K562 (cell line): Measurements from ENCODE around the gene MAGI2. TPM values are rescaled to one million over a fixed set of nuclear protein-coding genes. Genes with fewer than 3 reads are reported as not detected.

ENCODE experiments used
- AFF4 ChIP-seq: sonication (generic); formaldehyde crosslinking; IDR thresholded peaks from 2 replicates; pipeline ENCODE4 v1.8.0; 2023; ENCODE audit warnings: mild to moderate bottlenecking, missing genetic modification reagents
- ARID1B ChIP-seq: fragments of 450-650 bp; IDR thresholded peaks from 2 replicates; pipeline ENCODE4 v1.6.1; 2016; ENCODE audit warnings: antibody characterized with exemption, mild to moderate bottlenecking, inconsistent platforms
- ATF7 ChIP-seq: fragments of 450-650 bp; IDR thresholded peaks from 2 replicates; pipeline ENCODE4 v1.7.1; 2014; ENCODE audit warnings: mild to moderate bottlenecking, moderate library complexity
- DMBX1 ChIP-seq: fragments of 250-450 bp; sonication (Bioruptor Pico); IDR thresholded peaks from 2 replicates; pipeline ENCODE4 v1.8.0; 2022; ENCODE audit warnings: inconsistent platforms, mild to moderate bottlenecking, moderate library complexity, borderline replicate concordance
- GABPB1 ChIP-seq: sonication (generic); formaldehyde crosslinking; IDR thresholded peaks from 2 replicates; pipeline ENCODE4 v1.8.0; 2022; ENCODE audit warnings: mild to moderate bottlenecking, missing genetic modification reagents
- HSF4 ChIP-seq: fragments of 250-450 bp; sonication (Bioruptor Pico); IDR thresholded peaks from 2 replicates; pipeline ENCODE4 v2.1.2; 2022; ENCODE audit warnings: mild to moderate bottlenecking, moderate library complexity, borderline replicate concordance
- JUN ChIP-seq, 2 experiments: sonication (generic) in 1 of 2; formaldehyde crosslinking in 1 of 2; IDR thresholded peaks; 2 replicates each; pipeline versions ENCODE4 v1.6.1 to v1.8.0; 2012 to 2022; ENCODE audit warnings: borderline replicate concordance in 2 of 2, mild to moderate bottlenecking in 2 of 2, improper control_type of control experiment in 1 of 2, low read depth in 1 of 2, low read length in 1 of 2, missing genetic modification reagents in 1 of 2
- MAZ ChIP-seq, 2 experiments: fragments of 450-650 bp in 1 of 2; sonication (generic) in 1 of 2; formaldehyde crosslinking; IDR thresholded peaks in 1 of 2; conservative IDR thresholded peaks in 1 of 2; 2 replicates each; pipeline versions ENCODE4 v1.4.0 to v1.5.0; 2020; ENCODE audit warnings: mild to moderate bottlenecking in 1 of 2, missing genetic modification reagents in 1 of 2
- NCOA6 ChIP-seq: fragments of 450-650 bp; IDR thresholded peaks from 2 replicates; pipeline ENCODE4 v1.6.1; 2017; ENCODE audit warnings: mild to moderate bottlenecking
- NR4A1 ChIP-seq, 2 experiments: fragments of 250-450 bp in 1 of 2; fragments of 450-650 bp in 1 of 2; sonication (Bioruptor Pico) in 1 of 2; IDR thresholded peaks; 2 replicates each; pipeline versions ENCODE4 v1.4.0 to v1.6.1; 2016 to 2020; ENCODE audit warnings: mild to moderate bottlenecking in 2 of 2, missing compliant biosample characterization in 1 of 2, missing genetic modification characterization in 1 of 2, moderate library complexity in 1 of 2
- PCBP2 ChIP-seq: fragments of 200-400 bp; formaldehyde crosslinking; IDR thresholded peaks from 2 replicates; pipeline ENCODE4 v1.6.1; 2018; ENCODE audit warnings: low read length, low read depth, mild to moderate bottlenecking, moderate library complexity; ENCODE audit not compliant: poor library complexity, severe bottlenecking
- PHF8 ChIP-seq: fragments of 200-600 bp; sonication (generic); IDR thresholded peaks from 2 replicates; pipeline ENCODE4 v1.6.1; 2012; ENCODE audit warnings: mixed run types, mild to moderate bottlenecking, inconsistent platforms, low read length, moderate library complexity, borderline replicate concordance
- SMARCE1 ChIP-seq: fragments of 450-650 bp; IDR thresholded peaks from 2 replicates; pipeline ENCODE4 v1.7.1; 2016; ENCODE audit warnings: mild to moderate bottlenecking
- ZNF655 ChIP-seq: fragments of 250-450 bp; sonication (Bioruptor Pico); IDR thresholded peaks from 2 replicates; pipeline ENCODE4 v1.5.0; 2021
- ZNF79 ChIP-seq: fragments of 250-450 bp; sonication (Bioruptor Pico); IDR thresholded peaks from 2 replicates; pipeline ENCODE4 v1.4.0; 2020; ENCODE audit warnings: low read depth, mild to moderate bottlenecking, moderate library complexity
- ZNF830 ChIP-seq: fragments of 250-450 bp; sonication (Bioruptor Pico); IDR thresholded peaks from 2 replicates; pipeline ENCODE4 v1.5.0; 2021; ENCODE audit warnings: mild to moderate bottlenecking
- polyA plus RNA-seq, 8 experiments: library from polyadenylated mRNA; depleted of rRNA in 4 of 8; stranded (reverse) in 5 of 8; unstranded in 3 of 8; fragments of >200 nt; fragmentation: Nextera tagmentation in 2 of 8; fragmentation: Illumina TruSeq in 1 of 8; extraction: Ambion mirVana in 2 of 8; extraction: Trizol in 1 of 8; gene quantifications; 2 replicates each; pipeline versions ENCODE4 v1.2.1 to v1.2.3, GENCODE V29; 2011 to 2014; ENCODE audit warnings: inconsistent platforms in 1 of 8, missing spikeins in 1 of 8
- total RNA-seq, 7 experiments: library from RNA; depleted of rRNA in 6 of 7; stranded (reverse); fragments of >200 nt in 6 of 7; fragmentation: Illumina TruSeq in 2 of 7; extraction: Trizol in 2 of 7; gene quantifications; 2 replicates each; pipeline versions ENCODE4 v1.2.1 to v1.2.3, GENCODE V29; 2011 to 2021; ENCODE audit warnings: low replicate concordance in 1 of 7
- TF ChIP-seq, protein P1 (sequence below): fragments of 200-800 bp; sonication (Bioruptor generic); IDR thresholded peaks from 2 replicates; pipeline ENCODE4 v1.6.1; 2017; ENCODE audit warnings: missing genetic modification characterization, missing compliant biosample characterization
- TF ChIP-seq, protein P2 (sequence below): fragments of 200-800 bp; sonication (Bioruptor generic); IDR thresholded peaks from 2 replicates; pipeline ENCODE4 v1.6.1; 2017; ENCODE audit warnings: missing genetic modification characterization, missing compliant biosample characterization

Gene MAGI2
- total and polyA plus RNA-seq, 9 of the 15 experiments (the other 6 are each of a cell fraction or from before 2014, with no cell fraction given): 0.27 to 1.4 (median 0.70) TPM

DNA sequence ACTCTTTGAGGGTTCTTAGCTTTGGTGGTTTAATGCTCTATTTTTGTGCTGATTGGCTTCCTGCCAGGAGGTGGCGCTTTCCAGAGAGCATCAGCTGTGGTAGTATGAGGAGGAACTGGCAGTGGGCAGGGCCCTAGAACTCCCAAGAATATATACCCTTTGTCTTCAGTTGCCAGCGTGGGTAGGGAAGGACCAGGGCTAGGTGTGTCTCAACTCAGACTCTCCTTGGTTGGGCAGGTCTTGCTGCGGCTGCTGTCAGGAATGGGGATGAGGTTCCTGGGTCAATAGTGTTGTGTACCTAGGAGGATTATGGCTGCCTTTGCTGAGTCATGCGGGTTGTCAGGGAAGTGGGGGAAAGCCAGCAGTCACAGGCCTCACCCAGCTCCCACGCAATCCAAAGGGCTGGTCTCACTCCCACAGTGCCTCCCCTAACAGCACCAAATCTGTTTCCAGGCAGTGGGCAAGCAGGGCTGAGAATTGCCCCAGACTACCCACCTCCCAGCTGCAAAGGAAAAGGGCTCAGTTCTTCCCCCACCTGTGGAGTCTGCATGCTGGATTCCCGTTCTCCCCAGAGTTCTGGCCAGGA is 1463.4 kb downstream of the MAGI2 start (continued):
- TF ChIP-seq, protein P1, sequence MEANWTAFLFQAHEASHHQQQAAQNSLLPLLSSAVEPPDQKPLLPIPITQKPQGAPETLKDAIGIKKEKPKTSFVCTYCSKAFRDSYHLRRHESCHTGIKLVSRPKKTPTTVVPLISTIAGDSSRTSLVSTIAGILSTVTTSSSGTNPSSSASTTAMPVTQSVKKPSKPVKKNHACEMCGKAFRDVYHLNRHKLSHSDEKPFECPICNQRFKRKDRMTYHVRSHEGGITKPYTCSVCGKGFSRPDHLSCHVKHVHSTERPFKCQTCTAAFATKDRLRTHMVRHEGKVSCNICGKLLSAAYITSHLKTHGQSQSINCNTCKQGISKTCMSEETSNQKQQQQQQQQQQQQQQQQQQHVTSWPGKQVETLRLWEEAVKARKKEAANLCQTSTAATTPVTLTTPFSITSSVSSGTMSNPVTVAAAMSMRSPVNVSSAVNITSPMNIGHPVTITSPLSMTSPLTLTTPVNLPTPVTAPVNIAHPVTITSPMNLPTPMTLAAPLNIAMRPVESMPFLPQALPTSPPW (CRISPR knock-in tag): peak; percentile 65
- TF ChIP-seq PHF8 (peak; percentile 30; the same call in 1 of the 2 replicates), MAZ (CRISPR knock-in tag; conservative IDR thresholded peaks at IDR 0.05 in 1 of 2, IDR thresholded peaks at IDR 0.05 in 1 of 2) (peak in 1 of 2 experiments; percentile 32; a peak in 1 of 4 replicates), ATF7 (peak; percentile 36; the same call in 1 of the 2 replicates), NCOA6 (0 out of 2 replicates have a peak, but pooled peaks have one; percentile 7), DMBX1 (CRISPR knock-in tag) (peak; percentile 82; the same call in 1 of the 2 replicates), SMARCE1 (peak; percentile 85), GABPB1 (CRISPR knock-in tag) (peak; percentile 39; the same call in 1 of the 2 replicates), JUN (IDR thresholded peaks at IDR 0.05; ENCODE audit: borderline replicate concordance, low read depth, low read length) (no peak), JUN (CRISPR knock-in tag; IDR thresholded peaks at IDR 0.05; ENCODE audit: borderline replicate concordance) (no peak), AFF4 (no peak), ZNF79 (CRISPR knock-in tag) (no peak), ZNF655 (CRISPR knock-in tag) (no peak), HSF4 (CRISPR knock-in tag) (peak; percentile 5; the same call in 1 of the 2 replicates), NR4A1 (CRISPR knock-in tag; IDR thresholded peaks at IDR 0.05) (peak; percentile 47; the same call in 1 of the 2 replicates), NR4A1 (tag; IDR thresholded peaks at IDR 0.05) (peak; percentile 69; the same call in 1 of the 2 replicates), ZNF830 (CRISPR knock-in tag) (peak; percentile 51; the same call in 1 of the 2 replicates), ARID1B (peak; percentile 80), PCBP2 (no peak)
- TF ChIP-seq, protein P2, sequence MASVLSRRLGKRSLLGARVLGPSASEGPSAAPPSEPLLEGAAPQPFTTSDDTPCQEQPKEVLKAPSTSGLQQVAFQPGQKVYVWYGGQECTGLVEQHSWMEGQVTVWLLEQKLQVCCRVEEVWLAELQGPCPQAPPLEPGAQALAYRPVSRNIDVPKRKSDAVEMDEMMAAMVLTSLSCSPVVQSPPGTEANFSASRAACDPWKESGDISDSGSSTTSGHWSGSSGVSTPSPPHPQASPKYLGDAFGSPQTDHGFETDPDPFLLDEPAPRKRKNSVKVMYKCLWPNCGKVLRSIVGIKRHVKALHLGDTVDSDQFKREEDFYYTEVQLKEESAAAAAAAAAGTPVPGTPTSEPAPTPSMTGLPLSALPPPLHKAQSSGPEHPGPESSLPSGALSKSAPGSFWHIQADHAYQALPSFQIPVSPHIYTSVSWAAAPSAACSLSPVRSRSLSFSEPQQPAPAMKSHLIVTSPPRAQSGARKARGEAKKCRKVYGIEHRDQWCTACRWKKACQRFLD (CRISPR knock-in tag): peak; percentile 93
